Measurements from ENCODE around the gene GFOD2.

DNA sequence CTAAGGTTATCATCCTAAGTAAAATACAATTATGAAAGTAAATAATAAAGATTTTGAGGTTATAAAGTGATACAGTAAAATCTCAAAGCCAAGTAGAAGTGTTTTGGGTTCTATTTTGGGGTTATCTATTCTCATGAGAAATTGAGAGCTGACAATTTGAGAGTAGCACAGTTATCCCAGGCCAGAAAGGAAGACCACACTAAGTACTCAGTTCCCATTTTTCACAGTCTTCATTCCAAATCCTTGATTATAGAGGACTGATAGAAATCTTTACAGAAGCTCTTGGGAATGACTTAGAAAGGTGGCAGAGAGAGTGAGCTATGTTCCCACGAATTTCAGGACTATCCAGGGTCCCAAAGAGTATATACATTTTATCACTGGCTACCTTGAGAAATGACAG, 4.6 kb downstream of the GFOD2 start:
- TF ChIP-seq CTCF (IDR thresholded peaks at IDR 0.05) (no peak), POLR2A (IDR thresholded peaks at IDR 0.05) (no peak), EP300 (IDR thresholded peaks at IDR 0.05) (no peak)
